ENCODE results near the gene FZR1. TPM values are rescaled to one million over a fixed set of nuclear protein-coding genes. Genes with fewer than 3 reads are reported as not detected.

Gene FZR1
- total RNA-seq, 2 donors from 2014 or later: 29.6 to 33.8 TPM

- Histone ChIP-seq H3K4me3 (no peak overlapping the region), H3K27ac (peak overlapping the region; percentile 44 to 64), H3K27me3 (replicated peaks; ENCODE audit: insufficient read depth) (no peaks in the 10 kb centered on the region), H3K9me3 (no peaks in the 10 kb centered on the region), H3K4me1 (ENCODE audit: control insufficient read depth in 1 of 2, low read depth in 2 of 2) (peaks cover 32 to 73% of the 10 kb centered on the region in 2 donors), H3K36me3 (peaks cover 9% of the 10 kb centered on the region)
- DNase-seq (ENCODE audit: low spot score): no peak
- no peak for ATAC-seq (ENCODE audit: insufficient number of reproducible peaks, low FRiP score, low read depth)
- no peak for TF ChIP-seq CTCF (IDR thresholded peaks at IDR 0.05)
Observed at GRCh38 chr19:3464587-3465235, 41.4 kb upstream of the FZR1 start.

GRCh38 chr19:3465552-3465951, 40.6 kb upstream of the FZR1 start:
- no peak for DNase-seq (ENCODE audit: low spot score)
- ATAC-seq (ENCODE audit: insufficient number of reproducible peaks, low FRiP score, low read depth): no peak

GRCh38 chr19:3466635-3467034, 39.5 kb upstream of the FZR1 start:
- TF ChIP-seq CTCF (IDR thresholded peaks at IDR 0.05): no peak
- DNase-seq (ENCODE audit: low spot score) (peak; percentile 46), ATAC-seq (ENCODE audit: insufficient number of reproducible peaks, low FRiP score, low read depth) (peak; percentile 18)
- H3K27me3 ChIP-seq (replicated peaks; ENCODE audit: insufficient read depth): no peaks in the 10 kb centered on the region
- no peaks in the 10 kb centered on the region for H3K9me3 ChIP-seq
- peak overlapping the region; percentile 64 to 86 for H3K27ac ChIP-seq
- H3K4me3 ChIP-seq: peak overlapping the region; percentile 9
- H3K4me1 ChIP-seq (ENCODE audit: control insufficient read depth in 1 of 2, low read depth in 2 of 2): peaks cover 21 to 60% of the 10 kb centered on the region in 2 donors
- peaks cover 9% of the 10 kb centered on the region for H3K36me3 ChIP-seq

More at GRCh38 chr19:3465552-3465951, 40.6 kb upstream of the FZR1 start:
- peaks cover 9% of the 10 kb centered on the region for H3K36me3 ChIP-seq
- peaks cover 24 to 65% of the 10 kb centered on the region in 2 donors for H3K4me1 ChIP-seq (ENCODE audit: control insufficient read depth in 1 of 2, low read depth in 2 of 2)
- H3K9me3 ChIP-seq: no peaks in the 10 kb centered on the region
- peak overlapping the region; percentile 64 to 86 for H3K27ac ChIP-seq
- no peak for TF ChIP-seq CTCF (IDR thresholded peaks at IDR 0.05)
- no peak overlapping the region for H3K4me3 ChIP-seq
- H3K27me3 ChIP-seq (replicated peaks; ENCODE audit: insufficient read depth): no peaks in the 10 kb centered on the region

- Histone ChIP-seq H3K4me1 (ENCODE audit: control insufficient read depth in 1 of 2, low read depth in 2 of 2) (peaks cover 26 to 66% of the 10 kb centered on the region in 2 donors), H3K9me3 (no peaks in the 10 kb centered on the region), H3K4me3 (no peak overlapping the region), H3K36me3 (peaks cover 7% of the 10 kb centered on the region), H3K27ac (peak overlapping the region; percentile 66 to 86), H3K27me3 (replicated peaks; ENCODE audit: insufficient read depth) (no peaks in the 10 kb centered on the region)
- TF ChIP-seq CTCF (IDR thresholded peaks at IDR 0.05): no peak
- ATAC-seq (ENCODE audit: insufficient number of reproducible peaks, low FRiP score, low read depth) (no peak), DNase-seq (ENCODE audit: low spot score) (no peak)
Observed at GRCh38 chr19:3467437-3468198, 38.5 kb upstream of the FZR1 start.

- DNase-seq (ENCODE audit: low spot score): no peak
- Histone ChIP-seq H3K27ac (peak overlapping the region; percentile 35 to 66), H3K9me3 (no peaks in the 10 kb centered on the region), H3K4me1 (ENCODE audit: control insufficient read depth in 1 of 2, low read depth in 2 of 2) (peaks cover 26 to 64% of the 10 kb centered on the region in 2 donors), H3K4me3 (no peak overlapping the region), H3K36me3 (peaks cover under 1% of the 10 kb centered on the region), H3K27me3 (replicated peaks; ENCODE audit: insufficient read depth) (no peaks in the 10 kb centered on the region)
- no peak for ATAC-seq (ENCODE audit: insufficient number of reproducible peaks, low FRiP score, low read depth)
- no peak for TF ChIP-seq CTCF (IDR thresholded peaks at IDR 0.05)
Observed at GRCh38 chr19:3468211-3468610, 37.9 kb upstream of the FZR1 start.
